Heart left ventricle (tissue), 16 donors: ENCODE results near the gene SLC45A3. TPM values are rescaled to one million over a fixed set of nuclear protein-coding genes. Genes with fewer than 3 reads are reported as not detected.
A peak's percentile ranks its signal among the peaks of the same experiment; 100 is the strongest.

Experiments
- ATAC-seq, 4 donors: fragments of 200-7000 bp; cut with Tn5 transposase; one replicate each; pipeline ENCODE4 v1.9.1; 2020 to 2022; ENCODE audit warnings: moderate library complexity in 4 of 4, mild to moderate bottlenecking in 3 of 4, moderate number of reproducible peaks in 1 of 4
- DNase-seq, 5 donors: peaks; one replicate each; pipeline ENCODE4 v3.0.0-alpha.2; 2020
- H3K27ac ChIP-seq, 12 donors: fragments of 200-600 bp; sonication (generic) in 4 of 12; one replicate each; pipeline versions ENCODE4 v1.5.0 to v1.8.0; 2016 to 2022; ENCODE audit warnings: mild to moderate bottlenecking in 2 of 12
- H3K27me3 ChIP-seq, 9 donors: fragments of 200-600 bp; sonication (generic) in 2 of 9; one replicate each; pipeline versions ENCODE4 v1.5.1 to v1.8.0; 2016 to 2022; ENCODE audit warnings: mild to moderate bottlenecking in 3 of 9
- H3K36me3 ChIP-seq, 9 donors: fragments of 200-600 bp; sonication (generic) in 2 of 9; one replicate each; pipeline versions ENCODE4 v1.5.0 to v1.8.0; 2018 to 2022; ENCODE audit warnings: mild to moderate bottlenecking in 2 of 9
- H3K4me1 ChIP-seq, 12 donors: fragments of 200-600 bp; sonication (generic) in 4 of 12; one replicate each; pipeline versions ENCODE4 v1.5.0 to v1.8.0; 2016 to 2022; ENCODE audit warnings: mild to moderate bottlenecking in 3 of 12
- H3K4me3 ChIP-seq, 12 donors: fragments of 200-600 bp; sonication (generic) in 4 of 12; one replicate each; pipeline versions ENCODE4 v1.5.0 to v1.8.0; 2017 to 2022; ENCODE audit warnings: mild to moderate bottlenecking in 9 of 12, moderate library complexity in 4 of 12
- H3K9me3 ChIP-seq, 12 donors: fragments of 200-600 bp; sonication (generic) in 4 of 12; one replicate each; pipeline versions ENCODE4 v1.5.0 to v1.8.0; 2016 to 2022; ENCODE audit warnings: mild to moderate bottlenecking in 1 of 12
- POLR2A ChIP-seq, 2 donors: fragments of 450-650 bp; IDR thresholded peaks; one replicate each; pipeline ENCODE4 v1.6.1; 2017; ENCODE audit warnings: antibody characterized with exemption in 2 of 2, mild to moderate bottlenecking in 2 of 2, moderate library complexity in 2 of 2
- WGBS, 4 donors: extraction: QIAGEN DNeasy Blood & Tissue Kit in 2 of 4; methylation state at CpG; one replicate each; pipeline versions ENCODE4 v1.1.5 to v1.1.7; 2013 to 2018; 5-methylcytosine and 5-hydroxymethylcytosine counted together
- intact Hi-C, 10 donors: fragments of 100-400 bp; cut with DNase I; formaldehyde crosslinking; loops; one replicate each; pipeline versions ENCODE4 v1.11.1 to v1.14.2; 2022
- polyA plus RNA-seq, 2 donors: library from polyadenylated mRNA; stranded (reverse); fragments of 200-250 nt; gene quantifications; one replicate each; pipeline ENCODE4 v1.2.3, GENCODE V29; 2013
- total RNA-seq, 9 donors: library from RNA; depleted of rRNA in 2 of 9; stranded (reverse); fragments of >200 nt in 2 of 9; fragmentation: NEBNext Ultra II Directional in 3 of 9; extraction: Animal tissue kit (Norgen Biotek cat#: 25700) in 3 of 9; gene quantifications; one replicate each; pipeline versions ENCODE4 v1.1.0 to v1.2.4, GENCODE V29; 2016 to 2023
- TF ChIP-seq, protein P1 (sequence below), 12 donors: fragments of 200-600 bp; sonication (generic) in 4 of 12; IDR thresholded peaks; one replicate each; pipeline versions ENCODE4 v1.5.0 to v1.8.0; 2018 to 2022; ENCODE audit warnings: antibody characterized with exemption in 12 of 12, mild to moderate bottlenecking in 5 of 12
- donor health status: ischemic (EF 13 %, LVEDD 7.1; RV severe dilation, severe dysfunction).
- donor health status: healthy with polysubstance abuse.
- donor health status: DM: no; HTN: yes; CAD: no.
- donor health status: DM: no; HTN: no; CAD: no.
- donor health status: ischemic (EF 25% LVEDD 6.9; RV normal size, moderate dysfunction).
- donor health status: ischemic (EF 25% LVEDD 5.7; RV mildly dilated, moderate dysfunction).
- donor health status: healthy.
- donor health status: DM: yes; HTN: yes; CAD: no.
- donor health status: ischemic (EF 35%, LVEDD 5.7; RV mildly dilated, moderate dysfunction).
- donor health status: nonischemic (EF 11% LVEDD 7.7; RV severe dilation, severe dysfunction).
- donor health status: DM: yes; HTN: yes; CAD: no.
- donor health status: PGD.
- donor health status: ischemic (EF 29% LVEDD 5.4; RV normal size, mild dysfunction).
- donor health status: nonischemic (EF 23%, LVEDD 6.1; RV moderate dilation, normal function).

Gene SLC45A3
- total and polyA plus RNA-seq, 11 donors: 1.2 to 6.1 (median 2.6) TPM

DNA sequence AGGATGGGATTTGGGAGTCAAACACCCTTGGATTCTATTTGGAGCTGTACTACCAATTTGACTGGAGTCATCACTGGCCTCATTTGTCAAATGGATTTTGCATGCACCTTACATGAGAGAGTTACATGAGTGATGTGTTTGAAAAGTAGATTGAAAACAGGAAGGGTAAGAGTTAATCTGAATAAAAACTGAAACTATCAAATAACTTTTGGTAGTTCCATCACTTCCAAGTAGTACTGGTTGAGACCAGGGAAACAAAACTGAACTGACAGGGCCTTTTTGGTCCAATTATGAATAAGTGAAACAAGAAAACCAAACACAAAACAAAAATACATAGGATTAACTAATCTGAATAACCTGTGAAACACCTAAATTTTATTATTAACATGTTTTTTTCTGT lies 39.5 kb upstream of the SLC45A3 start:
- no peak for ATAC-seq
- Histone ChIP-seq H3K27ac (no peak overlapping the region), H3K9me3 (no peaks in the 10 kb centered on the region), H3K27me3 (no peaks in the 10 kb centered on the region), H3K36me3 (peaks cover 2 to 100% (median 98%) of the 10 kb centered on the region in 9 donors), H3K4me1 (peaks cover 0 to 21% (median 0%) of the 10 kb centered on the region in 12 donors), H3K4me3 (no peak overlapping the region)
- TF ChIP-seq POLR2A (IDR thresholded peaks at IDR 0.05): no peak
- TF ChIP-seq, protein P1, sequence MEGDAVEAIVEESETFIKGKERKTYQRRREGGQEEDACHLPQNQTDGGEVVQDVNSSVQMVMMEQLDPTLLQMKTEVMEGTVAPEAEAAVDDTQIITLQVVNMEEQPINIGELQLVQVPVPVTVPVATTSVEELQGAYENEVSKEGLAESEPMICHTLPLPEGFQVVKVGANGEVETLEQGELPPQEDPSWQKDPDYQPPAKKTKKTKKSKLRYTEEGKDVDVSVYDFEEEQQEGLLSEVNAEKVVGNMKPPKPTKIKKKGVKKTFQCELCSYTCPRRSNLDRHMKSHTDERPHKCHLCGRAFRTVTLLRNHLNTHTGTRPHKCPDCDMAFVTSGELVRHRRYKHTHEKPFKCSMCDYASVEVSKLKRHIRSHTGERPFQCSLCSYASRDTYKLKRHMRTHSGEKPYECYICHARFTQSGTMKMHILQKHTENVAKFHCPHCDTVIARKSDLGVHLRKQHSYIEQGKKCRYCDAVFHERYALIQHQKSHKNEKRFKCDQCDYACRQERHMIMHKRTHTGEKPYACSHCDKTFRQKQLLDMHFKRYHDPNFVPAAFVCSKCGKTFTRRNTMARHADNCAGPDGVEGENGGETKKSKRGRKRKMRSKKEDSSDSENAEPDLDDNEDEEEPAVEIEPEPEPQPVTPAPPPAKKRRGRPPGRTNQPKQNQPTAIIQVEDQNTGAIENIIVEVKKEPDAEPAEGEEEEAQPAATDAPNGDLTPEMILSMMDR (IDR thresholded peaks at IDR 0.05): no peak
- intact Hi-C loops: loop anchor here in 1 of 10 donors (10.0 kb wide), 1 partner anchor 125 kb away; no protein-coding TSS in a partner anchor
- no peak for DNase-seq

DNA sequence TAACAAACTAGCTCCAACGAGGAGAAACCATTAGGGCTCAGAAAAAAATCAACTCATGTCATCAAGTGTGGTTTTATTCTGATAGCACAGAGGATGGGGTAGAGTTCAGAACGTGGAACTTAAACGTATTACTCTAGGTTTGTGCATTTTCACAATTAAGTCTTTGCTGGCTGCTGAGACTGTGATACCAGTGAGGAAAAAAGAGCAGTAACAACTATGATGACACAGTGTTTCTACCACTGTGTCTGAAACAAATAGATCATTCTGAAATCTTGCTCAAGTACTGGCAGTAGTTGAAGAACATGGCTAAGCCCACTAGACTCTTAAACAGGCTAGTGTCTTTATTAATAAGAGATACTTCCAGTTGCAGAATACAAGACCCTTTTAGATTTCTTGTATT lies 38.7 kb upstream of the SLC45A3 start:
- WGBS, 4 donors: 57 to 77% (median 71%) methylated on average over 3 of the region's 3 CpGs
- intact Hi-C loops: loop anchor here in 1 of 10 donors (10.0 kb wide), 1 partner anchor 124 kb away; no protein-coding TSS in a partner anchor
- Histone ChIP-seq H3K27ac (no peak overlapping the region), H3K9me3 (no peaks in the 10 kb centered on the region), H3K4me1 (peaks cover 0 to 20% (median 0%) of the 10 kb centered on the region in 12 donors), H3K27me3 (no peaks in the 10 kb centered on the region), H3K4me3 (no peak overlapping the region), H3K36me3 (peaks cover 2 to 100% (median 93%) of the 10 kb centered on the region in 9 donors)
- DNase-seq (no peak), ATAC-seq (no peak)
- TF ChIP-seq, protein P1 (IDR thresholded peaks at IDR 0.05): no peak
- no peak for TF ChIP-seq POLR2A (IDR thresholded peaks at IDR 0.05)

DNA sequence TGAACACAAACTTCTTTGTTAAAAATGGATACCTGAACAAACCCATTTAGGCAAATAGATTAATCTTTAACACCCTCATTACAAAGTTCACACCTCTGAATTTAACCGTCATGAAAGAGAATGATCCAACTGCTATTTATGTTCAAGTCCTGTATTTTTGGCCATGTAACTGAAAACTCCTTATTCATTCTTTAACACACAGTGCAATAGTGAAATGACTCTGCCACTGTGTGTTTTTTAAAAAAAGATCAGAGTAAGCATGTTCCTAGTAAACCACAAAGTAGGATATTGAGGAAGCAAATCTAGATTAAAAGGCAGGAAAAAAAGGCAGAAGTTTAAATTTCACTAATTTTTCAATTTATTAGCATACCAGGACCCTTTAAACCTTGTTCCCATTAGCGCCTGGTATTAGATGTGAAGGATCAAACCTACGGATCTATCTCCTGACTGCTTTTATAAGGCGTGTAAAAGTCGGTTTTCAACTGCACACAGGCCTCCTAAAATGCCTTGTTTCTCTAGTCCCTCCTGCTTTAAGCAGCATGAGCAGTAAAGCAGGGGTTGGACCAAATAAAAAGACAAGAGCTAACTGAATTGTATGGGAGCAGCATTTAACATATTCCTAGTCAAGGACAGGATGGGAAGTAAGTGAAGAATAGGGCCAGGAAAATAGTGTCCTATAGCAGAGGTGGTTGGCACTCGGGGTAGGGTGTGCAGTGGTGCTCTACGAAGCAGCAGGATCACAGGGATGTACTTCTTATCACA lies 36.2 kb upstream of the SLC45A3 start:
- Histone ChIP-seq H3K27me3 (no peaks in the 10 kb centered on the region), H3K4me1 (peaks cover 0 to 20% (median 0%) of the 10 kb centered on the region in 12 donors), H3K4me3 (no peak overlapping the region), H3K27ac (peak overlapping the region in 1 of 12 donors; percentile 53), H3K36me3 (peaks cover 2 to 92% (median 70%) of the 10 kb centered on the region in 9 donors), H3K9me3 (no peaks in the 10 kb centered on the region)
- DNase-seq: no peak
- WGBS, 4 donors: 80 to 88% (median 87%) methylated on average over 7 of the region's 7 CpGs
- ATAC-seq: no peak
- intact Hi-C loops: loop anchor here in 1 of 10 donors (10.0 kb wide), 1 partner anchor 122 kb away; no protein-coding TSS in a partner anchor
- TF ChIP-seq POLR2A (IDR thresholded peaks at IDR 0.05): no peak
- TF ChIP-seq, protein P1 (IDR thresholded peaks at IDR 0.05): no peak

DNA sequence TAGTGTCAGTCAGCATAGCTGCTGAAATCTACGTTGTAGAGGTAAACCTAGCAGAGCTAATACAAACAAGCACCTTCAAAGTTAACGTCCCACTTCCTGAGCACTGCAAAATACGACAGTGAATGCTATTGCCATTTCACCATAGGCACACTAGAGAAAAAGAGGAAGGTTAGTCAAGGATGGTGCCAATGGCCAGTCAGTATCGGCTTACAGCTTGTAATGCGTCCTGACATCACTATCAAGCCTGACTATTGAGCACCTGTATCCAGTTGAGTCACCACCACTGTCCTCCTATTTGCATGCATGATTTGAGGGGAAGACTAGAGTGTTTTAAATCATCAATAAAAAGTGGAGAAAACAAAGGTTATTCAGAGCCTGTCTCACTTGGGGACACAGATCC lies 35.3 kb upstream of the SLC45A3 start:
- Histone ChIP-seq H3K4me3 (no peak overlapping the region), H3K4me1 (peaks cover 0 to 25% (median 5%) of the 10 kb centered on the region in 12 donors), H3K27ac (peak overlapping the region in 1 of 12 donors; percentile 53), H3K9me3 (no peaks in the 10 kb centered on the region), H3K36me3 (peaks cover 2 to 87% (median 61%) of the 10 kb centered on the region in 9 donors), H3K27me3 (no peaks in the 10 kb centered on the region)
- TF ChIP-seq, protein P1 (IDR thresholded peaks at IDR 0.05): no peak
- TF ChIP-seq POLR2A (IDR thresholded peaks at IDR 0.05): no peak
- peak in 1 of 4 donors; percentile 46 for ATAC-seq
- 81 to 87% (median 84%) methylated on average over 5 of the region's 5 CpGs for WGBS, 4 donors
- intact Hi-C loops: loop anchor here in 1 of 10 donors (10.0 kb wide), 1 partner anchor 121 kb away; no protein-coding TSS in a partner anchor
- DNase-seq: no peak
